ENCODE data around the gene PRND.

Gene PRND

GRCh38 chr20:4683261-4683660 lies 38.4 kb upstream of the PRND start:
- DNase-seq (ENCODE audit: low spot score) = no peak
- no peak overlapping the region for H3K14ac ChIP-seq (ENCODE audit: low read length)
- no peak overlapping the region for H3K23ac ChIP-seq (ENCODE audit: low read depth, low read length, poor library complexity)
- H2BK12ac ChIP-seq (ENCODE audit: low read length) = no peak overlapping the region
- peaks cover 3 to 8% of the 10 kb centered on the region in 2 donors for H3K4me1 ChIP-seq (ENCODE audit: control insufficient read depth in 2 of 2, insufficient read depth in 1 of 2, low read depth in 1 of 2, low read length in 2 of 2)
- H2BK5ac ChIP-seq (ENCODE audit: low read length) = no peak overlapping the region
- H2AFZ ChIP-seq (ENCODE audit: low read length) = no peak overlapping the region
- H3K27me3 ChIP-seq (ENCODE audit: control insufficient read depth in 3 of 3, insufficient read depth in 3 of 3, low read depth in 1 of 3, low read length in 3 of 3) = peaks cover 0 to 30% (median 8%) of the 10 kb centered on the region in 3 experiments
- H3K18ac ChIP-seq (ENCODE audit: low read length) = no peak overlapping the region
- no peak overlapping the region for H4K8ac ChIP-seq (ENCODE audit: low read depth, low read length)
- no peak overlapping the region for H3K4ac ChIP-seq (ENCODE audit: low read length)
- H3K9ac ChIP-seq (ENCODE audit: low read depth, low read length, poor library complexity) = no peak overlapping the region
- no peak overlapping the region for H3K4me3 ChIP-seq (ENCODE audit: low read length in 2 of 2)
- no peak overlapping the region for H2BK15ac ChIP-seq (ENCODE audit: low read length)
- no peak overlapping the region for H3K4me2 ChIP-seq (ENCODE audit: insufficient read depth, low read length, poor library complexity, severe bottlenecking)
- H2BK120ac ChIP-seq (ENCODE audit: low read depth, low read length) = no peak overlapping the region
- peaks cover 0 to 3% of the 10 kb centered on the region in 2 donors for H3K9me3 ChIP-seq (replicated peaks in 1 of 2; ENCODE audit: control insufficient read depth in 2 of 2, insufficient read depth in 1 of 2, low read depth in 1 of 2, low read length in 2 of 2)
- H4K91ac ChIP-seq (ENCODE audit: low read depth, low read length, poor library complexity) = no peak overlapping the region
- H3K27ac ChIP-seq (replicated peaks; ENCODE audit: low read length) = no peak overlapping the region
- no peaks in the 10 kb centered on the region for H3K36me3 ChIP-seq (replicated peaks in 1 of 2; ENCODE audit: control insufficient read depth in 2 of 2, insufficient read depth in 2 of 2, low read length in 2 of 2)
- no peak overlapping the region for H2AK5ac ChIP-seq (ENCODE audit: low read depth, low read length)
- H3K79me1 ChIP-seq (ENCODE audit: low read depth, low read length) = no peaks in the 10 kb centered on the region
- no CpG with 5 or more reads among the region's 2 CpGs for WGBS, 2 donors (ENCODE audit: extremely low coverage in 2 of 2, insufficient read length in 2 of 2, insufficient replicate concordance in 1 of 2)

- H3K4me1 ChIP-seq (ENCODE audit: control insufficient read depth in 2 of 2, insufficient read depth in 1 of 2, low read depth in 1 of 2, low read length in 2 of 2) = peaks cover 3 to 11% of the 10 kb centered on the region in 2 donors
- H3K18ac ChIP-seq (ENCODE audit: low read length) = no peak overlapping the region
- no peak overlapping the region for H3K14ac ChIP-seq (ENCODE audit: low read length)
- H3K4me2 ChIP-seq (ENCODE audit: insufficient read depth, low read length, poor library complexity, severe bottlenecking) = no peak overlapping the region
- DNase-seq (ENCODE audit: low spot score) = no peak
- no peak overlapping the region for H3K9ac ChIP-seq (ENCODE audit: low read depth, low read length, poor library complexity)
- H3K4ac ChIP-seq (ENCODE audit: low read length) = no peak overlapping the region
- WGBS, 2 donors (ENCODE audit: extremely low coverage in 2 of 2, insufficient read length in 2 of 2, insufficient replicate concordance in 1 of 2) = no CpG with 5 or more reads among the region's 6 CpGs
- no peak overlapping the region for H2BK120ac ChIP-seq (ENCODE audit: low read depth, low read length)
- peaks cover 0 to 19% (median 8%) of the 10 kb centered on the region in 3 experiments for H3K27me3 ChIP-seq (ENCODE audit: control insufficient read depth in 3 of 3, insufficient read depth in 3 of 3, low read depth in 1 of 3, low read length in 3 of 3)
- no peak overlapping the region for H2BK15ac ChIP-seq (ENCODE audit: low read length)
- no peak overlapping the region for H3K23ac ChIP-seq (ENCODE audit: low read depth, low read length, poor library complexity)
- no peak overlapping the region for H4K8ac ChIP-seq (ENCODE audit: low read depth, low read length)
- H3K27ac ChIP-seq (replicated peaks; ENCODE audit: low read length) = no peak overlapping the region
- no peak overlapping the region for H2AK5ac ChIP-seq (ENCODE audit: low read depth, low read length)
- peak overlapping the region; percentile 2 for H2AFZ ChIP-seq (ENCODE audit: low read length)
- no peaks in the 10 kb centered on the region for H3K36me3 ChIP-seq (replicated peaks in 1 of 2; ENCODE audit: control insufficient read depth in 2 of 2, insufficient read depth in 2 of 2, low read length in 2 of 2)
- no peak overlapping the region for H4K91ac ChIP-seq (ENCODE audit: low read depth, low read length, poor library complexity)
- H2BK5ac ChIP-seq (ENCODE audit: low read length) = no peak overlapping the region
- no peak overlapping the region for H3K4me3 ChIP-seq (ENCODE audit: low read length in 2 of 2)
- H3K9me3 ChIP-seq (replicated peaks in 1 of 2; ENCODE audit: control insufficient read depth in 2 of 2, insufficient read depth in 1 of 2, low read depth in 1 of 2, low read length in 2 of 2) = peaks cover 0 to 3% of the 10 kb centered on the region in 2 donors
- H3K79me1 ChIP-seq (ENCODE audit: low read depth, low read length) = no peaks in the 10 kb centered on the region
- H2BK12ac ChIP-seq (ENCODE audit: low read length) = no peak overlapping the region
Observed at GRCh38 chr20:4684837-4685413, 36.8 kb upstream of the PRND start.

GRCh38 chr20:4685923-4686221 lies 35.8 kb upstream of the PRND start:
- WGBS, 2 donors (ENCODE audit: extremely low coverage in 2 of 2, insufficient read length in 2 of 2, insufficient replicate concordance in 1 of 2) = no CpG with 5 or more reads among the region's 8 CpGs
- Histone ChIP-seq H2BK12ac (ENCODE audit: low read length) (no peak overlapping the region), H2BK120ac (ENCODE audit: low read depth, low read length) (no peak overlapping the region), H3K4ac (ENCODE audit: low read length) (no peak overlapping the region), H3K4me1 (ENCODE audit: control insufficient read depth in 2 of 2, insufficient read depth in 1 of 2, low read depth in 1 of 2, low read length in 2 of 2) (peaks cover 3 to 12% of the 10 kb centered on the region in 2 donors), H4K91ac (ENCODE audit: low read depth, low read length, poor library complexity) (no peak overlapping the region), H3K27me3 (ENCODE audit: control insufficient read depth in 3 of 3, insufficient read depth in 3 of 3, low read depth in 1 of 3, low read length in 3 of 3) (peaks cover 0 to 16% (median 8%) of the 10 kb centered on the region in 3 experiments), H3K27ac (replicated peaks; ENCODE audit: low read length) (no peak overlapping the region), H2BK5ac (ENCODE audit: low read length) (no peak overlapping the region), H3K9ac (ENCODE audit: low read depth, low read length, poor library complexity) (no peak overlapping the region), H2AK5ac (ENCODE audit: low read depth, low read length) (no peak overlapping the region), H2AFZ (ENCODE audit: low read length) (peak overlapping the region; percentile 95), H3K4me3 (ENCODE audit: low read length in 2 of 2) (peak overlapping the region; percentile 68 to 89), H3K14ac (ENCODE audit: low read length) (no peak overlapping the region), H3K9me3 (replicated peaks in 1 of 2; ENCODE audit: control insufficient read depth in 2 of 2, insufficient read depth in 1 of 2, low read depth in 1 of 2, low read length in 2 of 2) (peaks cover 0 to 3% of the 10 kb centered on the region in 2 donors), H3K23ac (ENCODE audit: low read depth, low read length, poor library complexity) (peak overlapping the region; percentile 8), H4K8ac (ENCODE audit: low read depth, low read length) (no peak overlapping the region), H3K36me3 (replicated peaks in 1 of 2; ENCODE audit: control insufficient read depth in 2 of 2, insufficient read depth in 2 of 2, low read length in 2 of 2) (no peaks in the 10 kb centered on the region), H2BK15ac (ENCODE audit: low read length) (no peak overlapping the region), H3K18ac (ENCODE audit: low read length) (no peak overlapping the region), H3K79me1 (ENCODE audit: low read depth, low read length) (no peaks in the 10 kb centered on the region), H3K4me2 (ENCODE audit: insufficient read depth, low read length, poor library complexity, severe bottlenecking) (peak overlapping the region; percentile 74)
- no peak for DNase-seq (ENCODE audit: low spot score)

- H3K36me3 ChIP-seq (replicated peaks in 1 of 2; ENCODE audit: control insufficient read depth in 2 of 2, insufficient read depth in 2 of 2, low read length in 2 of 2) = no peaks in the 10 kb centered on the region
- H2AK5ac ChIP-seq (ENCODE audit: low read depth, low read length) = no peak overlapping the region
- no peak for DNase-seq (ENCODE audit: low spot score)
- H2BK120ac ChIP-seq (ENCODE audit: low read depth, low read length) = no peak overlapping the region
- H4K91ac ChIP-seq (ENCODE audit: low read depth, low read length, poor library complexity) = no peak overlapping the region
- H3K9me3 ChIP-seq (replicated peaks in 1 of 2; ENCODE audit: control insufficient read depth in 2 of 2, insufficient read depth in 1 of 2, low read depth in 1 of 2, low read length in 2 of 2) = peaks cover 0 to 5% of the 10 kb centered on the region in 2 donors
- no peak overlapping the region for H2AFZ ChIP-seq (ENCODE audit: low read length)
- H3K4me3 ChIP-seq (ENCODE audit: low read length in 2 of 2) = no peak overlapping the region
- H3K23ac ChIP-seq (ENCODE audit: low read depth, low read length, poor library complexity) = no peak overlapping the region
- no peak overlapping the region for H3K27ac ChIP-seq (replicated peaks; ENCODE audit: low read length)
- H3K4me1 ChIP-seq (ENCODE audit: control insufficient read depth in 2 of 2, insufficient read depth in 1 of 2, low read depth in 1 of 2, low read length in 2 of 2) = peaks cover 3 to 10% of the 10 kb centered on the region in 2 donors
- no peak overlapping the region for H4K8ac ChIP-seq (ENCODE audit: low read depth, low read length)
- H3K9ac ChIP-seq (ENCODE audit: low read depth, low read length, poor library complexity) = no peak overlapping the region
- H3K18ac ChIP-seq (ENCODE audit: low read length) = no peak overlapping the region
- no peak overlapping the region for H3K4ac ChIP-seq (ENCODE audit: low read length)
- no peak overlapping the region for H3K4me2 ChIP-seq (ENCODE audit: insufficient read depth, low read length, poor library complexity, severe bottlenecking)
- no peaks in the 10 kb centered on the region for H3K79me1 ChIP-seq (ENCODE audit: low read depth, low read length)
- WGBS, 2 donors (ENCODE audit: extremely low coverage in 2 of 2, insufficient read length in 2 of 2, insufficient replicate concordance in 1 of 2) = no CpG with 5 or more reads among the region's 2 CpGs
- H2BK12ac ChIP-seq (ENCODE audit: low read length) = no peak overlapping the region
- H3K14ac ChIP-seq (ENCODE audit: low read length) = no peak overlapping the region
- H3K27me3 ChIP-seq (ENCODE audit: control insufficient read depth in 3 of 3, insufficient read depth in 3 of 3, low read depth in 1 of 3, low read length in 3 of 3) = peaks cover 0 to 8% (median 8%) of the 10 kb centered on the region in 3 experiments
- no peak overlapping the region for H2BK5ac ChIP-seq (ENCODE audit: low read length)
- H2BK15ac ChIP-seq (ENCODE audit: low read length) = no peak overlapping the region
Observed at GRCh38 chr20:4688305-4688704, 33.4 kb upstream of the PRND start.

Data from neuronal stem cell (in vitro differentiated cells).